ENCODE measurements around the gene HKDC1. TPM values are rescaled to one million over a fixed set of nuclear protein-coding genes. Genes with fewer than 3 reads are reported as not detected.

Gene HKDC1
- total RNA-seq, 1 experiment from 2014 or later = 1.7 TPM

DNA sequence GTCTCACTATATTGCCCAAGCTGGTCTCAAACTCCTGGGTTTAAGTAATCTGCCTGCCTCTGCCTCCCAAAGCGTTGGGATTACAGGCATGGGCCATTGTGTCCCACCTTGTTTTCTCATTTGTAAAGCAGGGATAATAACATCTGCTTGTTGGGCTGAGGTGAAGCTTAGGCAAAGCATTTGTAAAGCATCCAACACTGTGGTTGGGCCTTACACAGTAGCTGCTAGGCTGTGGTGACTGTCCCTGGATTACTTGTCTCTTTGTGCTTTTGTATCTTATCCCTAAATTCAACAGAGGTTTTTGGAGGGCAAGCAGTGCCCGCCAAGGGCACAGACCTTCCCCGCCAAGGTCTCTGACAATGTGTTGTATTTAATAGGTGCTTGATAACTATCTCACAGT, 14.3 kb downstream of the HKDC1 start:
- peaks cover 12 to 39% of the 10 kb centered on the region in 2 experiments for H3K4me1 ChIP-seq (ENCODE audit: control insufficient read depth in 1 of 2, insufficient read depth in 2 of 2, low read length in 2 of 2)
- H3K4me3 ChIP-seq (replicated peaks in 1 of 2; ENCODE audit: low read depth in 1 of 2, low read length in 2 of 2) = no peak overlapping the region
- H2AFZ ChIP-seq (ENCODE audit: low read depth, low read length, poor library complexity, severe bottlenecking) = no peak overlapping the region
- RAD21 ChIA-PET (ENCODE audit: low non-redundant PET in 1 of 2, low total read pairs in 2 of 2, uncharacterized antibody in 2 of 2, unreplicated experiment in 2 of 2) = no interaction called here
- H3K9me2 ChIP-seq (ENCODE audit: insufficient read depth) = no peaks in the 10 kb centered on the region
- H4K20me1 ChIP-seq (ENCODE audit: insufficient read depth) = no peaks in the 10 kb centered on the region
- ATAC-seq = no peak
- H3K4me2 ChIP-seq (ENCODE audit: low read length) = no peak overlapping the region
- no TSS peak for BruUV-seq (replicated peaks)
- no peak for DNase-seq (ENCODE audit: low read depth, low spot score)
- CTCF ChIA-PET = interaction anchor here (1.7 kb wide), 1 partner anchor 158 kb away, joined by 6 read pairs; no protein-coding TSS in a partner anchor
- H3K9me3 ChIP-seq (ENCODE audit: control insufficient read depth in 1 of 2, insufficient read depth in 1 of 2, low read depth in 1 of 2, low read length in 2 of 2) = no peaks in the 10 kb centered on the region
- TF ChIP-seq CEBPB (IDR thresholded peaks at IDR 0.05; ENCODE audit: low read depth) (no peak), CBX3 (IDR thresholded peaks at IDR 0.05; ENCODE audit: low read depth) (no peak), ZFX (IDR thresholded peaks at IDR 0.05) (no peak), POLR2A (IDR thresholded peaks at IDR 0.05; ENCODE audit: borderline replicate concordance, extremely low read depth, insufficient read depth, insufficient read length) (no peak), TCF7L2 (IDR thresholded peaks at IDR 0.05; ENCODE audit: borderline replicate concordance, extremely low read depth, insufficient read depth, insufficient read length) (no peak), SP1 (IDR thresholded peaks at IDR 0.05; ENCODE audit: low read depth) (no peak), EZH2phosphoT487 (IDR thresholded peaks at IDR 0.05; ENCODE audit: borderline replicate concordance) (no peak), FOSL1 (IDR thresholded peaks at IDR 0.05; ENCODE audit: low read depth) (no peak), EZH2 (IDR thresholded peaks at IDR 0.05) (no peak)
- TF ChIP-seq, protein P1, sequence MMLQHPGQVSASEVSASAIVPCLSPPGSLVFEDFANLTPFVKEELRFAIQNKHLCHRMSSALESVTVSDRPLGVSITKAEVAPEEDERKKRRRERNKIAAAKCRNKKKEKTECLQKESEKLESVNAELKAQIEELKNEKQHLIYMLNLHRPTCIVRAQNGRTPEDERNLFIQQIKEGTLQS (IDR thresholded peaks at IDR 0.05) = no peak
- H3K79me2 ChIP-seq (ENCODE audit: insufficient read depth, low read length) = no peaks in the 10 kb centered on the region
- no peaks in the 10 kb centered on the region for H3K36me3 ChIP-seq (ENCODE audit: control insufficient read depth in 1 of 2, insufficient read depth in 2 of 2, low read length in 2 of 2)
- H3K9ac ChIP-seq (ENCODE audit: low read length) = no peak overlapping the region
- intact Hi-C loops (cut with micrococcal nuclease) = no loop called here
- POLR2A ChIA-PET = no interaction called here
- H3K27me3 ChIP-seq (ENCODE audit: insufficient read depth, low read length) = no peaks in the 10 kb centered on the region
- H3K27ac ChIP-seq (ENCODE audit: low read depth, low read length) = no peak overlapping the region

DNA sequence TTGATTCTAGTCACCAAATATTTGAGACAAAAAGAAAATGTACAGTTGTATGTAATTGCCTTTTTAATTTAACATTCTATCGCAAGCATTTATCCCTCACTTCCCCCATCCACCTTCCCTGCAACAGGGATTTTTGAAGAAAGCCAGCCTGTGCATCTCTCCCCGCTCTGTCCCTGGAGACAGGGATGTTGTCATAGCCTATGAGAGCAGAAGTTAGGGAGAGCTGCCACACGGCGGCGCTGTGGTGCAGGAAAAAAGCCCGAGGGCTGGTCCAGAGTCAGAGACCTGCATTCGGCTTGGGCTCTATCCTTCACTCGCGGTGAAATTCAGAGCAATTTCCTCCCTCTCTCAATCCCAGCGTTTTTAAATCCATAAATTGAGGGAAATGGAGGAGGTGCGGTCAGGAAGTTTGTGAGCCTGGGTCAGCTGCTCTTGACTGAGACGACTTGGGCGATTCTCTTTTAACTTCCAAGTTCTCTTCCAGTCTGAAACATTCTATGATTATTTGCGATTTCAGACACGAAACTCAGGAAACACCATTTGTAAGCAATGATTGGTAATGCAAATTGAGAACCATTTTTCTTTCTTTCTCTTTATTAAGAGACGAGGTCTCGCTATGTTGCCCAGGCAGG, 17.5 kb downstream of the HKDC1 start:
- no peaks in the 10 kb centered on the region for H4K20me1 ChIP-seq (ENCODE audit: insufficient read depth)
- H3K27me3 ChIP-seq (ENCODE audit: insufficient read depth, low read length) = no peaks in the 10 kb centered on the region
- intact Hi-C loops (cut with micrococcal nuclease) = loop anchor here (1.0 to 5.0 kb wide), 3 partner anchors 155 to 400 kb away; no protein-coding TSS in a partner anchor
- ATAC-seq (peak; percentile 99), DNase-seq (ENCODE audit: low read depth, low spot score) (peak; percentile 59)
- H3K4me3 ChIP-seq (replicated peaks in 1 of 2; ENCODE audit: low read depth in 1 of 2, low read length in 2 of 2) = no peak overlapping the region
- H3K36me3 ChIP-seq (ENCODE audit: control insufficient read depth in 1 of 2, insufficient read depth in 2 of 2, low read length in 2 of 2) = no peaks in the 10 kb centered on the region
- H3K9me2 ChIP-seq (ENCODE audit: insufficient read depth) = no peaks in the 10 kb centered on the region
- H3K9ac ChIP-seq (ENCODE audit: low read length) = no peak overlapping the region
- H3K79me2 ChIP-seq (ENCODE audit: insufficient read depth, low read length) = no peaks in the 10 kb centered on the region
- peak overlapping the region; percentile 18 for H3K4me2 ChIP-seq (ENCODE audit: low read length)
- ChIA-PET CTCF (interaction anchor here (1.1 to 2.0 kb wide), 3 partner anchors 9 to 155 kb away, joined by 3 to 11 read pairs (median 3); no protein-coding TSS in a partner anchor), POLR2A (no interaction called here), RAD21 (ENCODE audit: low non-redundant PET in 1 of 2, low total read pairs in 2 of 2, uncharacterized antibody in 2 of 2, unreplicated experiment in 2 of 2) (no interaction called here)
- TF ChIP-seq, protein P2, sequence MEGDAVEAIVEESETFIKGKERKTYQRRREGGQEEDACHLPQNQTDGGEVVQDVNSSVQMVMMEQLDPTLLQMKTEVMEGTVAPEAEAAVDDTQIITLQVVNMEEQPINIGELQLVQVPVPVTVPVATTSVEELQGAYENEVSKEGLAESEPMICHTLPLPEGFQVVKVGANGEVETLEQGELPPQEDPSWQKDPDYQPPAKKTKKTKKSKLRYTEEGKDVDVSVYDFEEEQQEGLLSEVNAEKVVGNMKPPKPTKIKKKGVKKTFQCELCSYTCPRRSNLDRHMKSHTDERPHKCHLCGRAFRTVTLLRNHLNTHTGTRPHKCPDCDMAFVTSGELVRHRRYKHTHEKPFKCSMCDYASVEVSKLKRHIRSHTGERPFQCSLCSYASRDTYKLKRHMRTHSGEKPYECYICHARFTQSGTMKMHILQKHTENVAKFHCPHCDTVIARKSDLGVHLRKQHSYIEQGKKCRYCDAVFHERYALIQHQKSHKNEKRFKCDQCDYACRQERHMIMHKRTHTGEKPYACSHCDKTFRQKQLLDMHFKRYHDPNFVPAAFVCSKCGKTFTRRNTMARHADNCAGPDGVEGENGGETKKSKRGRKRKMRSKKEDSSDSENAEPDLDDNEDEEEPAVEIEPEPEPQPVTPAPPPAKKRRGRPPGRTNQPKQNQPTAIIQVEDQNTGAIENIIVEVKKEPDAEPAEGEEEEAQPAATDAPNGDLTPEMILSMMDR (IDR thresholded peaks at IDR 0.05 in 2 of 3, conservative IDR thresholded peaks at IDR 0.05 in 1 of 3; ENCODE audit: borderline replicate concordance in 1 of 3, insufficient read depth in 1 of 3, low read depth in 2 of 3, low read length in 2 of 3) = peak; percentile 89 to 93 (median 90)
- TF ChIP-seq EZH2 (IDR thresholded peaks at IDR 0.05) (no peak), RAD21 (IDR thresholded peaks at IDR 0.05; ENCODE audit: low read depth) (peak; percentile 98)
- H2AFZ ChIP-seq (ENCODE audit: low read depth, low read length, poor library complexity, severe bottlenecking) = peak overlapping the region; percentile 40
- no peak overlapping the region for H3K27ac ChIP-seq (ENCODE audit: low read depth, low read length)
- BruUV-seq (replicated peaks) = no TSS peak
- H3K9me3 ChIP-seq (ENCODE audit: control insufficient read depth in 1 of 2, insufficient read depth in 1 of 2, low read depth in 1 of 2, low read length in 2 of 2) = no peaks in the 10 kb centered on the region
- H3K4me1 ChIP-seq (ENCODE audit: control insufficient read depth in 1 of 2, insufficient read depth in 2 of 2, low read length in 2 of 2) = peaks cover 4 to 16% of the 10 kb centered on the region in 2 experiments
